Measurements from ENCODE around the gene SDHD. TPM values are rescaled to one million over a fixed set of nuclear protein-coding genes. Genes with fewer than 3 reads are reported as not detected.

SDHD gene
- total RNA-seq, 1 donor from 2014 or later: 68.5 TPM

DNA sequence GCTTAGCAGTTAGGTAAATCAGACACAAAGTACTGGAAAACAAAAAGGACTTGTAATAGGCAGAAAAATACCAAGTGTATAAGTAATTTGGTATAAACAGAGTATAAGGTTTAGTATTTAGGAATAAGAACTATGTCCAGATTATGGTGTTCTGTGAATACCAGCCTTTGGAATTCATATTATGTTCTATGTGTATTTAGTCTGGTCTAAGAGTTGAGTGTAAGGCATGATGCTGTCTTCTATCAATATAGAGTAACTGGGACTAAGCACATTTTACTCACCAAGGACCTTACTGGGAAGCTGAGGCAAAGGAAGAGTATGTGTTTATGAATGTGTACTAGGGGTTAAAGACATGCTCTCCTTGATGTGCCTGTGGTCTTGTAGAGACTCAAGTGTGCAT lies 9.5 kb downstream of the SDHD start:
- no peaks in the 10 kb centered on the region for H3K9me3 ChIP-seq
- no peaks in the 10 kb centered on the region for H3K4me1 ChIP-seq
- no peak overlapping the region for H3K4me3 ChIP-seq
- H3K27ac ChIP-seq: no peak overlapping the region
- peaks cover 28 to 58% of the 10 kb centered on the region in 2 donors for H3K36me3 ChIP-seq
- no peak for DNase-seq (ENCODE audit: low spot score in 2 of 2)
- intact Hi-C loops (cut with DNase I): no loop called here
- H3K27me3 ChIP-seq: no peaks in the 10 kb centered on the region
- TF ChIP-seq, protein P1, sequence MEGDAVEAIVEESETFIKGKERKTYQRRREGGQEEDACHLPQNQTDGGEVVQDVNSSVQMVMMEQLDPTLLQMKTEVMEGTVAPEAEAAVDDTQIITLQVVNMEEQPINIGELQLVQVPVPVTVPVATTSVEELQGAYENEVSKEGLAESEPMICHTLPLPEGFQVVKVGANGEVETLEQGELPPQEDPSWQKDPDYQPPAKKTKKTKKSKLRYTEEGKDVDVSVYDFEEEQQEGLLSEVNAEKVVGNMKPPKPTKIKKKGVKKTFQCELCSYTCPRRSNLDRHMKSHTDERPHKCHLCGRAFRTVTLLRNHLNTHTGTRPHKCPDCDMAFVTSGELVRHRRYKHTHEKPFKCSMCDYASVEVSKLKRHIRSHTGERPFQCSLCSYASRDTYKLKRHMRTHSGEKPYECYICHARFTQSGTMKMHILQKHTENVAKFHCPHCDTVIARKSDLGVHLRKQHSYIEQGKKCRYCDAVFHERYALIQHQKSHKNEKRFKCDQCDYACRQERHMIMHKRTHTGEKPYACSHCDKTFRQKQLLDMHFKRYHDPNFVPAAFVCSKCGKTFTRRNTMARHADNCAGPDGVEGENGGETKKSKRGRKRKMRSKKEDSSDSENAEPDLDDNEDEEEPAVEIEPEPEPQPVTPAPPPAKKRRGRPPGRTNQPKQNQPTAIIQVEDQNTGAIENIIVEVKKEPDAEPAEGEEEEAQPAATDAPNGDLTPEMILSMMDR (IDR thresholded peaks at IDR 0.05): no peak

DNA sequence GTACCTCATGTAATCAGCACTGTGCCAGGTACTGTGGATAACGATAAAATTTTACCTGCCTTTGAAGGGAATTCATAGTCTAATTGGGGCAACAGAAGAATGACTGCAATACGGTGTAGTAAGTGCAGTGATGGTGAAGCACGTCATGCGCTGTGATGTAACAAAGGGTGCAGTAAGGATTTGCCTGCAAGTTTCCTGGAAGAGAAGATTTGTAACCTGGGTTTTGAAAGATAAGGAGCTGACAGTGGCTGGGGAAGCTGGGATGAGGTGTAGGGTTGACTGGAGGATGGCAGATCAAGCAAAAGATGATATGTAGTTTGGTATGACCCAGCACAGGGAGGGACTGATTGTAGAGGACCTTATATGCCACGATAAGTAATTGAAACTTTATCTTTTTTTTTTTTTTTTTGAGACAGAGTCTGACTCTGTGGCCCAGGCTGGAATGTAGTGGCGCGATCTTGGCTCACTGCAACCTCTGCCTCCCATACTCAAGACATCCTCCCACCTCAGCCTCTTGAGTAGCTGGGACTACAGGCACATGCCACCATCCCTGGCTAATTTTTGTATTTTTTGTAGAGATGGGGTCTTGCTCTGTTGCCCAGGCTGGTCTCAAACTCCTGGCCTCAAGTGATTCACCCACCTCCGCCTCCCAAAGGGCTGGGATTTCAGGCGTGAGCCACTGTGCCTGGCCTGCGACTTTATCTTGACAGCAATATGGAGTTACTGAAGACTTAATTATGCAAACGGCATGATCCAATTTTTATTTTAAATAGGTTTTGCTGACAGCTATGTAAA lies 11.3 kb downstream of the SDHD start:
- no peaks in the 10 kb centered on the region for H3K9me3 ChIP-seq
- no peak overlapping the region for H3K27ac ChIP-seq
- TF ChIP-seq, protein P1 (IDR thresholded peaks at IDR 0.05): no peak
- no peaks in the 10 kb centered on the region for H3K4me1 ChIP-seq
- H3K4me3 ChIP-seq: no peak overlapping the region
- intact Hi-C loops (cut with DNase I): no loop called here
- DNase-seq (ENCODE audit: low spot score in 2 of 2): no peak
- peaks cover 12 to 41% of the 10 kb centered on the region in 2 donors for H3K36me3 ChIP-seq
- no peaks in the 10 kb centered on the region for H3K27me3 ChIP-seq

DNA sequence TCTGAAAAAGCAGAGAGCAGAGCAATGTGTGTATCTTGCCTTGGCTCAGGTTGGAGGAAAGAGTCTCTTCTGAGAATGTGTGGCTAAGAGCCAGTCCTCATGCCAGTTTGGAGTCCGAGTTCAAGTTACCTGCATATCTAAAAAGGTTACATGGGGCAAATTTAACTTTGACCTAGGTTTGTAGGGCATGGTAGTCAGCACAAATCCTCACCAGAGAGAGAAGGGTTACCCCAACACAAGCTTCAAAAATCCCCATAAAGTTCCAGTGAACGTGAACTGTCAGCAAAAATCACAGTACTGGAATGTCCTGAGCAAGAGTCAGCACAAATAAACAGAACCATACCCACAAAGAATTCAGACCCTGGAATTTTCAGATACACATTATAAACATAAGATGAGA lies 13.8 kb downstream of the SDHD start:
- TF ChIP-seq, protein P1 (IDR thresholded peaks at IDR 0.05): no peak
- DNase-seq (ENCODE audit: low spot score in 2 of 2): no peak
- Histone ChIP-seq H3K27ac (no peak overlapping the region), H3K4me3 (no peak overlapping the region), H3K36me3 (peaks cover 0 to 20% of the 10 kb centered on the region in 2 donors), H3K9me3 (no peaks in the 10 kb centered on the region), H3K4me1 (no peaks in the 10 kb centered on the region), H3K27me3 (no peaks in the 10 kb centered on the region)
- intact Hi-C loops (cut with DNase I): no loop called here

DNA sequence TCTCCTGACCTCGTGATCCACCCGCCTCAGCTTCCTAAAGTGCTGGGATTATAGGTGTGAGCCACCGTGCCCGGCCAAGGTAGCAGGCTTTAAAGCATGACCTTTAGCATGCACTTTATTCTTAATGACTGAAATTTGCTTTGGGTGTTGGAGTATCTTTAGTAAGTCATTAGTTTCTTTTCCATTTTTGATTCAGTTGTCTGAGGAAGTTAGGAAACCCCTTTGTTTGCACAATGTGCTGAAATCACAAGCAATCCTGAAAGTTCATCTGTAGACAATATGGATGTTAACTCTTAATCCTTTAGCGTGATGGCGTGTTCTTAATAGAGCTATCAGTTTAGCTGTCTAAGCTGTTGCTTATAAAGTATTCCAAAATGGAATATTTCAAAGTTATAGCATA lies 16.8 kb downstream of the SDHD start:
- Histone ChIP-seq H3K4me3 (no peak overlapping the region), H3K9me3 (no peaks in the 10 kb centered on the region), H3K27ac (no peak overlapping the region), H3K27me3 (no peaks in the 10 kb centered on the region), H3K4me1 (no peaks in the 10 kb centered on the region), H3K36me3 (no peaks in the 10 kb centered on the region)
- intact Hi-C loops (cut with DNase I): no loop called here
- TF ChIP-seq, protein P1 (IDR thresholded peaks at IDR 0.05): no peak
- no peak for DNase-seq (ENCODE audit: low spot score in 2 of 2)

DNA sequence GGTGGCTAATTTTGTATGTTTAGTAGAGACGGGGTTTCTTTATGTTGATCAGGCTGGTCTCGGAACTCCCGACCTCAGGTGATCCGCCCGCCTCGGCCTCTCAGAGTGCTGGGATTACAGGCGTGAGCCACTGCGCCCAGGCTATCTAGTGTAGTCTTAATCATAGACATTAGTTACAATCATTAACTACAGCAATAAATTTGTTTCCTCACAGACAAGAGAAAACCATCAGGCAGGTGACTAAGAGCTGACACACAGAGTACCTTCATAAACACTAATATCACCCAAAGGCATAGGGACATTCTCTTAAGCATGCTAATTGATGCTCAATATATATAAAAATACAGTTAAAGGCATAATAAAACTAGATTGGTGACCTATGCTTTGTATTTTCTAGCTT lies 19.4 kb downstream of the SDHD start:
- Histone ChIP-seq H3K9me3 (no peaks in the 10 kb centered on the region), H3K4me1 (no peaks in the 10 kb centered on the region), H3K36me3 (no peaks in the 10 kb centered on the region), H3K27me3 (no peaks in the 10 kb centered on the region), H3K27ac (no peak overlapping the region), H3K4me3 (no peak overlapping the region)
- TF ChIP-seq, protein P1 (IDR thresholded peaks at IDR 0.05): no peak
- DNase-seq (ENCODE audit: low spot score in 2 of 2): no peak
- intact Hi-C loops (cut with DNase I): no loop called here
